Activated naive CD4-positive, alpha-beta T cell treated with anti-CD3 and anti-CD28 coated beads, Interleukin-2, amount 10 ng/mL, durations not matched to agents 7 days and 5 days (primary cell): ENCODE results near the gene IMMP2L.

Source experiments
- CTCF ChIA-PET: fragments of 350-600 bp; sonication (Branson Sonifier 250); formaldehyde crosslinking; loops from one replicate; lab custom pipeline; 2021; ENCODE audit warnings: antibody characterized with exemption; lab: Charles Lee
- DNase-seq: peaks from one replicate; pipeline ENCODE4 v3.0.0-alpha.2; 2020
- H3K27ac Mint-ChIP-seq: one replicate; pipeline ENCODE4 v1.8.0; 2021; ENCODE audit warnings: mild to moderate bottlenecking, moderate library complexity, mixed read lengths
- H3K27me3 Mint-ChIP-seq: one replicate; pipeline ENCODE4 v1.8.0; 2021; ENCODE audit warnings: mild to moderate bottlenecking, mixed read lengths
- H3K36me3 Mint-ChIP-seq: one replicate; pipeline ENCODE4 v1.8.0; 2021; ENCODE audit warnings: mixed read lengths
- H3K4me1 Mint-ChIP-seq: one replicate; pipeline ENCODE4 v1.8.0; 2021; ENCODE audit warnings: mixed read lengths
- H3K4me3 Mint-ChIP-seq: one replicate; pipeline ENCODE4 v1.8.0; 2021; ENCODE audit warnings: mild to moderate bottlenecking, moderate library complexity, mixed read lengths
- H3K9me3 Mint-ChIP-seq: one replicate; pipeline ENCODE4 v1.8.0; 2021; ENCODE audit warnings: mixed read lengths

IMMP2L gene

GRCh38 chr7:111027396-111027795 lies 534.9 kb downstream of the IMMP2L start:
- peaks cover 55% of the 10 kb centered on the region for H3K36me3 Mint-ChIP-seq
- peaks cover 8% of the 10 kb centered on the region for H3K9me3 Mint-ChIP-seq
- peak overlapping the region; percentile 29 for H3K27ac Mint-ChIP-seq
- CTCF ChIA-PET, result interaction anchor here (0.9 kb wide), 1 partner anchor 56 kb away, joined by 3 read pairs; no protein-coding TSS in a partner anchor
- peaks cover 73% of the 10 kb centered on the region for H3K4me1 Mint-ChIP-seq
- no peak for DNase-seq
- H3K4me3 Mint-ChIP-seq, result peak overlapping the region; percentile 1
- H3K27me3 Mint-ChIP-seq, result no peaks in the 10 kb centered on the region

GRCh38 chr7:111026806-111027205 lies 535.5 kb downstream of the IMMP2L start:
- Mint-ChIP-seq H3K4me3 (peak overlapping the region; percentile 17), H3K9me3 (peaks cover 13% of the 10 kb centered on the region), H3K4me1 (peaks cover 79% of the 10 kb centered on the region), H3K27ac (peak overlapping the region; percentile 84), H3K36me3 (peaks cover 60% of the 10 kb centered on the region), H3K27me3 (no peaks in the 10 kb centered on the region)
- DNase-seq, result no peak
- CTCF ChIA-PET, result no interaction called here

DNA sequence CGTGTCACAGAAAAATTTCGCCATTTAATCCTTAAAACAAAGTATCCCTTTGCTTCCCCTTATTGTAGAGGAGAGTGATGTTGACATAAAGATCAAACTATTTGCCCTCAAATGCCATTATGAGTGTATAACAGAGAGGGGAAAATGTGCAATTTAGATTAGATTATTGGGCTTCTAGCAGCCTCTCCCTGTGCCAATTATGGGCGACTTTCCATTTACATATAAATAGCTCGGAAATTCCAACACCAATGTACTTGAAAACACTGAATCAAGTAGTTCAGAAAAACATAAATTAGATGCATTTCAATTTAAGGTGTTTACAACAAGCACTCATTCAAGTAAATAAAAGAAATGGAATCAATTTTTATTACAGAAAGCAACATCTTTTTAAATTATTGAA lies 535.9 kb downstream of the IMMP2L start:
- Mint-ChIP-seq H3K4me3 (no peak overlapping the region), H3K9me3 (peaks cover 14% of the 10 kb centered on the region), H3K36me3 (peaks cover 63% of the 10 kb centered on the region), H3K27me3 (no peaks in the 10 kb centered on the region), H3K4me1 (peaks cover 83% of the 10 kb centered on the region), H3K27ac (peak overlapping the region; percentile 84)
- DNase-seq, result no peak
- CTCF ChIA-PET, result no interaction called here

- CTCF ChIA-PET, result no interaction called here
- Mint-ChIP-seq H3K27me3 (no peaks in the 10 kb centered on the region), H3K4me1 (peaks cover 91% of the 10 kb centered on the region), H3K9me3 (peaks cover 18% of the 10 kb centered on the region), H3K4me3 (no peak overlapping the region), H3K27ac (peak overlapping the region; percentile 87), H3K36me3 (peaks cover 68% of the 10 kb centered on the region)
- peak; percentile 69 for DNase-seq
Measured at GRCh38 chr7:111025006-111025405, 537.3 kb downstream of the IMMP2L start.

DNA sequence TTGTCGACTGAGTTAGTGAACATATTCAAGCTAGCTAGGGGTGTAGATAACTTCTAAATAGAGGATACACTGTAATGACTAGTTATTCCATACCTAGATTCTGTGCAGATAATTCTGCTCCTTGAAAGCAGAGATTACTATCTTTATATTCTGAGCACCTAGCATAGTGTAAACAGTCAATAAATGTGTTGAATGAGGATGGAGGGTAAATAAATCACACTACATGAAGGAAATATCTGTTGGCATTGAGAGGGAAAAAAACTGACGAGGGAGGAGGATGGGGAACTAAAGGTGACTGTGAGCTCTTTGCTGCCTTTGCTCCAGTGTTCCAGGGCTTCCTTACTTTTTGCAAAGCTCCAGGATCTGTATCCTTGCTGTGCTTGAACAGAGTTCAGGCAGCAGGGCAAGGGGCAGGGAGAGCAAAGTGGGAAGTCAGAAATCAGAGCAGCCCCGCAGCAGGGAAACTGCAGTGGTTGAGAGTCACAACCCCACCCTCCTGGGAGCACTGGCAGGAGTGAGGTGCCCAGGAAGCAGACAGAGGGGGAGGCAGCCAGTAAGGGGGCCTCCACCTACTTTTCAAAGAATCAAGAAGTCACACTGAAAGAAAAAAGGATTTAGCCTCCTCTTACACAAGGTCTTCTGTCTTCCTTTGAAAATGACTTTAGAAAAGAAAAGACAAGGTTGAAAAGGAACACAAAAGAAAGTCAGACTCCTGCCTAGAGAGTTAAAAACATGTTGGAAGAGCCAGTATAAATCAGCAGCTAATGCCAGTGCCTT lies 543.1 kb downstream of the IMMP2L start:
- peaks cover 17% of the 10 kb centered on the region for H3K9me3 Mint-ChIP-seq
- H3K4me3 Mint-ChIP-seq, result peak overlapping the region; percentile 1
- H3K27ac Mint-ChIP-seq, result peak overlapping the region; percentile 80
- CTCF ChIA-PET, result interaction anchor here (0.8 kb wide), 1 partner anchor 75 kb away, joined by 3 read pairs; no protein-coding TSS in a partner anchor
- H3K4me1 Mint-ChIP-seq, result peaks cover 85% of the 10 kb centered on the region
- H3K27me3 Mint-ChIP-seq, result no peaks in the 10 kb centered on the region
- H3K36me3 Mint-ChIP-seq, result peaks cover 47% of the 10 kb centered on the region
- DNase-seq, result peak; percentile 47

GRCh38 chr7:111018447-111018846 lies 543.8 kb downstream of the IMMP2L start:
- H3K27me3 Mint-ChIP-seq, result no peaks in the 10 kb centered on the region
- CTCF ChIA-PET, result no interaction called here
- no peak overlapping the region for H3K4me3 Mint-ChIP-seq
- peaks cover 43% of the 10 kb centered on the region for H3K36me3 Mint-ChIP-seq
- no peak overlapping the region for H3K27ac Mint-ChIP-seq
- peaks cover 83% of the 10 kb centered on the region for H3K4me1 Mint-ChIP-seq
- peaks cover 17% of the 10 kb centered on the region for H3K9me3 Mint-ChIP-seq
- no peak for DNase-seq

- Mint-ChIP-seq H3K4me1 (peaks cover 79% of the 10 kb centered on the region), H3K36me3 (peaks cover 25% of the 10 kb centered on the region), H3K27me3 (no peaks in the 10 kb centered on the region), H3K4me3 (no peak overlapping the region), H3K27ac (peak overlapping the region; percentile 95), H3K9me3 (peaks cover 3% of the 10 kb centered on the region)
- DNase-seq, result peak; percentile 35
- CTCF ChIA-PET, result no interaction called here
Measured at GRCh38 chr7:111014079-111014478, 548.2 kb downstream of the IMMP2L start.

GRCh38 chr7:111012799-111013675 lies 549.3 kb downstream of the IMMP2L start:
- Mint-ChIP-seq H3K9me3 (peaks cover 3% of the 10 kb centered on the region), H3K27me3 (no peaks in the 10 kb centered on the region), H3K4me1 (peaks cover 70% of the 10 kb centered on the region), H3K4me3 (peak overlapping the region; percentile 70), H3K36me3 (peaks cover 27% of the 10 kb centered on the region), H3K27ac (peak overlapping the region; percentile 95)
- CTCF ChIA-PET, result no interaction called here
- DNase-seq, result peak; percentile 70

DNA sequence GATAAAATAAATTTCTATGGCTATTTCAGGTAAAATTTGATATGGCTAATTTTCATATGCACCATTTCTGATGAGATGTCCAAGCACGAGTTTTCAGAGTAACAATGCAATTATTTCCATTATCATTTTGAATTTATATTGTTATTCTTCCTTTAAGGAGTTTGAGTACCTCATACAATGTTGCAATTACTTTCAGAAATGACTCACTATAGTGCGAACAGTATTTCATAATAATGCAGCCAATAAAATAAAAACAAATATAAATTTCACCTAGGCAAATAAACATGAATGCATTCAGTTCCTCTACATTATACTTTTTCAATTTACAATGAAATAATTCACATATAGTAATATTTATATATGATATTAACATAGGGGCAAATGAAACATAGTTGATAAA lies 550.1 kb downstream of the IMMP2L start:
- Mint-ChIP-seq H3K4me1 (peaks cover 62% of the 10 kb centered on the region), H3K36me3 (peaks cover 24% of the 10 kb centered on the region), H3K4me3 (peak overlapping the region; percentile 71), H3K9me3 (peaks cover 3% of the 10 kb centered on the region), H3K27me3 (no peaks in the 10 kb centered on the region), H3K27ac (peak overlapping the region; percentile 95)
- CTCF ChIA-PET, result interaction anchor here (0.6 kb wide), 1 partner anchor 152 kb away, joined by 5 read pairs; no protein-coding TSS in a partner anchor
- no peak for DNase-seq

DNA sequence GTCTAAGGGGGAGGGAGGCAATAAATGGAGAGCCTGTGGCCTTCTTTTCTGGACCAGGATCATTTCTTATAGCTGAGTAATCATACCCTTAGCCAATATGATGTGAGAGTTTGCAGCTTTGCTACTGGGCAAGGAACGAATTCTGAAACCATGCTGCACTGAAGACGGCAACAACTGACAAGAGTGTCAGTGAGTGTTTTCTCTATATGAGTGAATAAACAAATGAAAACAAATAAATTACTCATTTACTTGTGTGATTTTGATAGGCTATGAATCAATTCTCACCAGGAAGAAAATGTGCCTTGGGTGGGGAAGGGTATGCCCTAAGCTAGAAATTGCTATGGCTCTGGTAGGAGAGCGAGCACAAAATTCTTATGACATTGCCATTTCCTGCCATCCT lies 550.8 kb downstream of the IMMP2L start:
- no peaks in the 10 kb centered on the region for H3K27me3 Mint-ChIP-seq
- CTCF ChIA-PET, result interaction anchor here (0.6 kb wide), 1 partner anchor 152 kb away, joined by 5 read pairs; no protein-coding TSS in a partner anchor
- peak overlapping the region; percentile 95 for H3K27ac Mint-ChIP-seq
- H3K36me3 Mint-ChIP-seq, result peaks cover 24% of the 10 kb centered on the region
- peaks cover 3% of the 10 kb centered on the region for H3K9me3 Mint-ChIP-seq
- peak overlapping the region; percentile 71 for H3K4me3 Mint-ChIP-seq
- H3K4me1 Mint-ChIP-seq, result peaks cover 60% of the 10 kb centered on the region
- peak; percentile 27 for DNase-seq

- no peaks in the 10 kb centered on the region for H3K27me3 Mint-ChIP-seq
- peaks cover 56% of the 10 kb centered on the region for H3K4me1 Mint-ChIP-seq
- H3K4me3 Mint-ChIP-seq, result peak overlapping the region; percentile 23
- peak overlapping the region; percentile 95 for H3K27ac Mint-ChIP-seq
- DNase-seq, result no peak
- peaks cover 3% of the 10 kb centered on the region for H3K9me3 Mint-ChIP-seq
- peaks cover 22% of the 10 kb centered on the region for H3K36me3 Mint-ChIP-seq
- CTCF ChIA-PET, result no interaction called here
Measured at GRCh38 chr7:111010798-111011197, 551.5 kb downstream of the IMMP2L start.

DNA sequence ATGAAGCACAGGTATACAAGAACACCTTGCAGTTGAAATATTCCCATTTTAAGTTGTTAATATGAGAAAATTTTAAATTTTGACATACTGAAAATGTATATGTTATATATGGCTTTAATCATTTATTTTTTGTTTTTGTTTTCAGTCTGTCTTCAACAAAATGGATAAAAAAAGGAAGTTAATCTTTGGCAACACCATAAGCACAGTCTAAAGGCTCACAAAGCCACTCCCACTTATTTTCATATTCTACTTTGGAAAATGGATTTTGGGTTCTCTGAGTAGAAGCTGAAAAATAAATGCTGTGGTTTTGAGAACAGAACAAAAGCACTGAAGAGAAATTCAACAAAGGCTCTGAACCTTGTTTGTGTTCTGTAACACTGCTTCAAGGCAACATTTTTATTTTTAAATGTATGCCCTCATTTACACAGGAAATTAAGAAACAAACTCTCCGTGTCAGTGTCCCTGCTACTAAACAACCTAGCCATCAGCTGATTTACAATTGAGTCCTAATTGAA lies 552.7 kb downstream of the IMMP2L start:
- Mint-ChIP-seq H3K9me3 (no peaks in the 10 kb centered on the region), H3K27me3 (no peaks in the 10 kb centered on the region), H3K4me1 (peaks cover 44% of the 10 kb centered on the region), H3K27ac (peak overlapping the region; percentile 43), H3K4me3 (peak overlapping the region; percentile 29), H3K36me3 (peaks cover 15% of the 10 kb centered on the region)
- CTCF ChIA-PET, result no interaction called here
- no peak for DNase-seq

- no peak for DNase-seq
- CTCF ChIA-PET, result interaction anchor here (1.1 to 2.2 kb wide), 3 partner anchors 10 to 84 kb away, joined by 4 to 5 read pairs (median 4); no protein-coding TSS in a partner anchor
- peaks cover 1% of the 10 kb centered on the region for H3K9me3 Mint-ChIP-seq
- H3K27me3 Mint-ChIP-seq, result no peaks in the 10 kb centered on the region
- peaks cover 36% of the 10 kb centered on the region for H3K4me1 Mint-ChIP-seq
- no peak overlapping the region for H3K27ac Mint-ChIP-seq
- peaks cover 23% of the 10 kb centered on the region for H3K36me3 Mint-ChIP-seq
- H3K4me3 Mint-ChIP-seq, result no peak overlapping the region
Measured at GRCh38 chr7:111006691-111007090, 555.6 kb downstream of the IMMP2L start.

- Mint-ChIP-seq H3K4me3 (no peak overlapping the region), H3K4me1 (peaks cover 33% of the 10 kb centered on the region), H3K36me3 (peaks cover 23% of the 10 kb centered on the region), H3K9me3 (peaks cover 1% of the 10 kb centered on the region), H3K27ac (no peak overlapping the region), H3K27me3 (no peaks in the 10 kb centered on the region)
- CTCF ChIA-PET, result interaction anchor here (1.1 to 2.2 kb wide), 3 partner anchors 10 to 84 kb away, joined by 4 to 5 read pairs (median 4); no protein-coding TSS in a partner anchor
- DNase-seq, result no peak
Measured at GRCh38 chr7:111006040-111006439, 556.3 kb downstream of the IMMP2L start.
